Nephron progenitor cell (in vitro differentiated cells): Measurements from ENCODE around the gene ZNF837.

Experiments used
- DNase-seq: peaks from one replicate; pipeline ENCODE4 v3.0.0; 2021
- H3K27ac Mint-ChIP-seq: 2 replicates; pipeline ENCODE4 v1.8.0; 2021; ENCODE audit warnings: mild to moderate bottlenecking, moderate library complexity, mixed read lengths
- H3K27me3 Mint-ChIP-seq: 2 replicates; pipeline ENCODE4 v1.8.0; 2021; ENCODE audit warnings: mild to moderate bottlenecking, low read depth, mixed read lengths; ENCODE audit not compliant: poor library complexity
- H3K36me3 Mint-ChIP-seq: 2 replicates; pipeline ENCODE4 v1.8.0; 2021; ENCODE audit warnings: low read depth, mixed read lengths
- H3K4me1 Mint-ChIP-seq: 2 replicates; pipeline ENCODE4 v1.8.0; 2021; ENCODE audit warnings: mixed read lengths
- H3K4me3 Mint-ChIP-seq: 2 replicates; pipeline ENCODE4 v1.8.0; 2021; ENCODE audit warnings: mild to moderate bottlenecking, moderate library complexity, mixed read lengths
- H3K9me3 Mint-ChIP-seq: 2 replicates; pipeline ENCODE4 v1.8.0; 2021; ENCODE audit warnings: mild to moderate bottlenecking, moderate library complexity, mixed read lengths
- TF ChIP-seq, protein P1 (sequence below): fragments of 200-600 bp; sonication (generic); IDR thresholded peaks from 2 replicates; pipeline ENCODE4 v1.5.0; 2021; ENCODE audit warnings: antibody characterized with exemption

ZNF837 gene

GRCh38 chr19:58380662-58381459 lies at the start of gene ZNF837:
TSS of gene ZNF837 (minus strand) at chr19:58381030. CDS start at chr19:58369332, 11,698 bp downstream.
- Mint-ChIP-seq H3K4me1 (peaks cover 35% of the 10 kb centered on the region), H3K9me3 (no peaks in the 10 kb centered on the region), H3K27ac (peak within 1 kb of the TSS; percentile 91), H3K4me3 (peak within 1 kb of the TSS; percentile 91), H3K36me3 (no peaks in the 10 kb centered on the region), H3K27me3 (no peaks in the 10 kb centered on the region)
- TF ChIP-seq, protein P1, sequence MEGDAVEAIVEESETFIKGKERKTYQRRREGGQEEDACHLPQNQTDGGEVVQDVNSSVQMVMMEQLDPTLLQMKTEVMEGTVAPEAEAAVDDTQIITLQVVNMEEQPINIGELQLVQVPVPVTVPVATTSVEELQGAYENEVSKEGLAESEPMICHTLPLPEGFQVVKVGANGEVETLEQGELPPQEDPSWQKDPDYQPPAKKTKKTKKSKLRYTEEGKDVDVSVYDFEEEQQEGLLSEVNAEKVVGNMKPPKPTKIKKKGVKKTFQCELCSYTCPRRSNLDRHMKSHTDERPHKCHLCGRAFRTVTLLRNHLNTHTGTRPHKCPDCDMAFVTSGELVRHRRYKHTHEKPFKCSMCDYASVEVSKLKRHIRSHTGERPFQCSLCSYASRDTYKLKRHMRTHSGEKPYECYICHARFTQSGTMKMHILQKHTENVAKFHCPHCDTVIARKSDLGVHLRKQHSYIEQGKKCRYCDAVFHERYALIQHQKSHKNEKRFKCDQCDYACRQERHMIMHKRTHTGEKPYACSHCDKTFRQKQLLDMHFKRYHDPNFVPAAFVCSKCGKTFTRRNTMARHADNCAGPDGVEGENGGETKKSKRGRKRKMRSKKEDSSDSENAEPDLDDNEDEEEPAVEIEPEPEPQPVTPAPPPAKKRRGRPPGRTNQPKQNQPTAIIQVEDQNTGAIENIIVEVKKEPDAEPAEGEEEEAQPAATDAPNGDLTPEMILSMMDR: no peak
- DNase-seq: peak; percentile 95

DNA sequence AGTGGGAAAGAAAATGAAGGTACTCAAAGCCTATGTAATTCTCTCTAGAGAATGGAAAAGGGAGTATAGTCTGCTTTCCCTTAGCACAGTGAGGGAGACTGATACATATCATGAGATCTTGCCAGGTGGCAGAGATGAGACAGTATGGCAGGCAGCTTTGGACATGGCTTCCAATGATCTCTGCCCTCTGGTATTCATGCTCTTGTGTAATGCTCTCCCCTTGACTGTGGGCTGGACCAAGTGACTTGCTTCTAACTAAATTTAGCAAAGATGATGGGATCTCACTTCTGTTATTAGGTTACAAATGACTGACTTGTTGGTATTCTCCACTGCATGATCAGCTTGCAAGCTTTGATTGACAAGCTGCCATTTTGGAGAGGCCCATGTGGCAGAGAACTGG lies 48.9 kb upstream of the ZNF837 start:
- Mint-ChIP-seq H3K27me3 (peaks cover 13% of the 10 kb centered on the region), H3K4me1 (no peaks in the 10 kb centered on the region), H3K9me3 (peaks cover 95% of the 10 kb centered on the region), H3K4me3 (no peak overlapping the region), H3K36me3 (peaks cover 88% of the 10 kb centered on the region), H3K27ac (no peak overlapping the region)
- no peak for DNase-seq
- TF ChIP-seq, protein P1: no peak

DNA sequence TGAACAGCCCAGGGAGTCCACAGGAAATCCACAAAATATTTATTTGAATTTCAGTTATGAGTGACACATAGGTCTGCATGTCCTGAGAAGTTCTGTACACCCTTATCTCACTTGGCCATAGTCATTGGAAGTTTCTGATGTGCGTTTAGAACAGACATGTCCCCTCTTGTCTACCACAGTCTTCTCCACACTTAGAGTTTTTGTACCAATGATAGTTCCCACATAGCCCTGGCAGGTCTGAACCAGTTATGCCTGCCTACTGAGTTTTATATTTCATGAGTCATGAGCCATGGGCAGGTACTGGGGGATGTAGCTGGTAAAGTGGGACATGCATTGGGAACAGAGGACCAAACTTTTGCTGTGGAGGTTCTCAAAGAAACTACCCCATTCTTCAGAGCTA lies 47.8 kb upstream of the ZNF837 start:
- no peaks in the 10 kb centered on the region for H3K4me1 Mint-ChIP-seq
- no peak overlapping the region for H3K4me3 Mint-ChIP-seq
- TF ChIP-seq, protein P1: no peak
- H3K27me3 Mint-ChIP-seq: peaks cover 13% of the 10 kb centered on the region
- H3K9me3 Mint-ChIP-seq: peaks cover 95% of the 10 kb centered on the region
- H3K36me3 Mint-ChIP-seq: peaks cover 86% of the 10 kb centered on the region
- DNase-seq: no peak
- H3K27ac Mint-ChIP-seq: no peak overlapping the region

- peaks cover 83% of the 10 kb centered on the region for H3K36me3 Mint-ChIP-seq
- DNase-seq: no peak
- TF ChIP-seq, protein P1: no peak
- peaks cover 67% of the 10 kb centered on the region for H3K9me3 Mint-ChIP-seq
- H3K4me3 Mint-ChIP-seq: no peak overlapping the region
- no peak overlapping the region for H3K27ac Mint-ChIP-seq
- H3K27me3 Mint-ChIP-seq: no peaks in the 10 kb centered on the region
- no peaks in the 10 kb centered on the region for H3K4me1 Mint-ChIP-seq
These were observed 36.2 kb upstream of the ZNF837 start for GRCh38 chr19:58417071-58417470.

DNA sequence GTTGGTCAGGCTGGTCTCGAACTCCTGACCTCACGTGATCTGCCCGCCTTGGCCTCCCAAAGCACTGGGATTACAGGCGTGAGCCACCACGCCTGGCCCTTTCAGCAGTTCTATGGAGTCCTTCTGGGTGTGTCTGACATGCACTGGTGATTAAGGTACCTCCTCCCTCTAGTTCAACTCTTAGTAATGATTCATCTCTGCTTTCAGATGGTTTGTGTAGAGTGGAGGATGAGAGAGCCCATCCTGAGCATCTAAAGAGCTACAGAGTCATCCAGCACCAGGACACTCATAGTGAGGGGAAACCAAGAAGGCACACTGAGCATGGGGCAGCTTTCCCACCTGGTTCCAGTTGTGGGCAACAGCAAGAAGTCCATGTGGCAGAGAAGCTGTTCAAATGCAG lies 35.8 kb upstream of the ZNF837 start:
- Mint-ChIP-seq H3K27ac (no peak overlapping the region), H3K36me3 (peaks cover 82% of the 10 kb centered on the region), H3K4me1 (no peaks in the 10 kb centered on the region), H3K9me3 (peaks cover 65% of the 10 kb centered on the region), H3K27me3 (no peaks in the 10 kb centered on the region), H3K4me3 (no peak overlapping the region)
- no peak for DNase-seq
- TF ChIP-seq, protein P1: no peak
